Left cardiac atrium (tissue), 4 donors: ENCODE results near the gene ANK2. TPM values are rescaled to one million over a fixed set of nuclear protein-coding genes. Genes with fewer than 3 reads are reported as not detected.
A peak's percentile ranks its signal among the peaks of the same experiment; 100 is the strongest.
"Not testable (repeated sequence)": the region's sequence is repeated elsewhere in the genome, so short reads cannot be mapped to it uniquely, and the experiment has no call there.

Experiments
- ATAC-seq, 2 donors: fragments of 200-7000 bp; cut with Tn5 transposase; one replicate each; pipeline ENCODE4 v1.9.1; 2020; ENCODE audit warnings: mild to moderate bottlenecking in 2 of 2, moderate library complexity in 2 of 2
- DNase-seq: peaks from one replicate; pipeline ENCODE4 v3.0.0-alpha.2; 2020
- intact Hi-C, 2 donors: fragments of 100-400 bp; cut with DNase I; formaldehyde crosslinking; loops; one replicate each; pipeline versions ENCODE4 v1.14.1 to v1.15.1; 2022 to 2023
- total RNA-seq, 2 donors: library from RNA; stranded (reverse); fragmentation: NEBNext Ultra II Directional; extraction: Animal tissue kit (Norgen Biotek cat#: 25700); gene quantifications; one replicate each; pipeline ENCODE4 v1.2.1, GENCODE V29; 2021
- donor health status: DM: no; HTN: yes; CAD: no.
- donor health status: DM: no; HTN: yes; CAD: no; lungs with severe emphysema.
- donor health status: DM: yes; HTN: yes; CAD: no.
- donor health status: Dilated cardiomyopathy.

ANK2 gene
- total RNA-seq, 2 donors from 2014 or later: 277 to 318 TPM

DNA sequence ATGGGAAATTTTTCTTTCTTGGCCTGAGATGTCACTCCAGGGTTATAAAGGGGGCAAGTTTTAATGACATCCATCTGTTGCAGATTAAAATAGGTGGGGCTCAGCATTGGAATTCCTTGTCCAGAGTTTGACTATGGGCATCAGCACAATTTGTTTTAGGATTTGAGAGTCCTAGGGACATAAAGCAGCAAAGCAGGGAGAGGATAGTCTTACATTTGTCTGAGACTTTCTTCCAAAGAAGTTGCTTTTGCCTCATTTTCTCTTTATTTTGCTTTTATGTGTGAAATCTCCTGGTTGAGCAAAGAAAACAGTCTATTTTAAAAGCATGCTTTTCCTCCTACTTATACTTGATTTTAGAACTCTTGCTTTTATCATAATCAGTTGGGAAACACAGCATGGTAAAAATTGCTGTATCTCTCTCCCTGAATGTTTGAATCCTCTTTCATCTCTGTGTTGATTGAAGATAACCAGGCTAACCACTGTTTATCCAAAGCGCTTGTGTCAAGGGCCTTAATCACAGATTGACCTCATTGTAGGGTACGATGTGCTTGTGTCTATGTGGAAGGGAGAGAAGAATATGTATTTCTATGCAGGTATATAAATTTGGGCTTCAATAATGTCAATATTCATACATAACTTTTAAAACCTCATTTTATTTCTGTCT is 121.5 kb downstream of the ANK2 start:
- no peak for DNase-seq
- ATAC-seq: peak in 1 of 2 donors; percentile 53
- intact Hi-C loops: no loop called here

DNA sequence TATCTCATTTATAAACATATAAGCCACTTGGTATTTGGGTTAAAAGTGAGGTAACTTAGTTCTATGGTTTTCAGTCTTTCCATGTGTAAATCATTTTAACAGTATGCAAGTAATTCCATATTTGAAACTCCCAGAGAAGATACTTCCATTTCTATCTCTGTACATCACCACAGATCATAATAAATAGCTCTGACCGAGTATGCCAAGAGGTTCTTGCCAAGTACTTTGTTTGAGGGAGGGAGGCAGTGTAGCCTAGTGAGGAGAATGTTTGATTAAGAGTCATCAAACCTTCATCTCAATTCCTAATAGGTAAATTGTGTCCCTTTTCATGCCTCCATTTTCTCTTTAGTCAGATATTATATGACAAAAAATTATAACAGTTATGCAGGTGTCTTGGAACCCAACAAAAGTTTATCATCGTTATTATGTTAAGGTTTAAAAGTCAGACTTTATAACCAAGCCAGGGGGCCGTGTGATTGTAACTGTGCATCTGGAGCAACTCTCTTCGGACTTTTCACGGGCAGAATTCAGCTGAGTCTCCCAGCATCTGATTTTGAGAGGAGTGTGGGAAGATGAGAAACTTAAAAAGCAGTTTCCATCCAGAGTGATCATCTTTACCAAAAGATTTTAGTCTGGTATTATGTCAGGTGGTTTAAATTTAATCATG is 123.8 kb downstream of the ANK2 start:
- DNase-seq: no peak
- ATAC-seq: peak in 1 of 2 donors; percentile 30
- intact Hi-C loops: no loop called here

DNA sequence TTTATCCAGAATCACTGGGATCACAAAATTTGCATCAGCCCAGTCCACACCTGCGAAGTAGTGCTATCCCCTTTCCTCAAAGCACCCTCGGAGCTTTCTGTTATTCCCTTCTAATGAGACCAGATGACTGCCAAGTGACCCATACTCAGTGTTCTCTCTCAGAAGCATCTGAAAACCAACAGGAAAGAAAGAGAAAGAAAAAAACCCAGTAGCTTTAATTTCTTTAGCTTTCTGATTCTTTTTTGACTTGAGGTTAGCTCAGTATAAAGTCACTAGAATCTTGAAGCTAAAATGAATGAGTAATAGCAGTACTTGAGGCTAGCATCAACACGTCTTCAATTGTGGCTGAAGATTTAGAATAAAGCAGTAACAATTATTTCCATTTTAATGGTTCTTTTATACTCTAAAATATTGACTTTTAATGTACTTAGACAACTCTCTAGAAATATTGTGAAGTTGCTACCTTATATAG is 124.4 kb downstream of the ANK2 start:
- DNase-seq (no peak), ATAC-seq (no peak)
- intact Hi-C loops: no loop called here

DNA sequence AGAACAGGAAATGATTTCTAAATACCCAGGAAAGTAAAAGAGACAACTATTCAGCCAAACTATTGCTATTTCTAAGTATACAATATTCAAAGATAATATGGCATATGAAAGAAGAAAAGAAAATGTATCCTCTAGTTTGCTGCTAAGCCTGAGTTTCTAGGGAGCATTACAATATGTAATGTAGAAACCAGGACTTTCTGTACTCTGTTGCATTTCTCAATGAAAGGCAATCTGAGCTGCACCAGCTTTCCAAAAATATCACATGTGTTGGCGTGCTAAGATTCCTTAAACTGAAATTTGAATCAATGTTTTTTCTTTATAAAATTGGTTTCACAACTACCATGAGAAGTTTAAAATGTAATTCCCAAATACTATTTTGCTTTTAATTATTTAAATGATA is 129.6 kb downstream of the ANK2 start:
- intact Hi-C loops: no loop called here

DNA sequence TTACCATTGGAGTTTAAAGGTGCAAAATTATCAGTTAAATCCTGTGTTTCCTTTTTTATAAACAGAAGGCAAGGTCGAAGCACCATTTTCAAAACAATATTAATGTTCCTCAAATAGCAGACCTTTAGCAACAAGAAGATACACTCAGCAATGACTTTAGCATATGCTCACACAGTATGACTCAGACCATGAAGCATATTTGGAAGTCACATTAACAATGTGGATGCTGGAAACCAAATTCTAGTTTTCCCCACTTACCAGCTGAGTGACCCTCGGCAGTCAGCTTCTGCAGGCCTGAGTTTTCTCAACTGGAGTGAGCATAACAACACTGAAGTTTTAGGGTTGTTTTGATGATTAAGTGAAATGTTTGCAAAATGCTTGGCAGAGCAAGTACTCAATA is 130.5 kb downstream of the ANK2 start:
- intact Hi-C loops: loop anchor here in 1 of 2 donors (10.0 kb wide), 1 partner anchor 65 kb away; no protein-coding TSS in a partner anchor
- DNase-seq (no peak), ATAC-seq (peak in 1 of 2 donors; percentile 48)

More for the DNA sequence above, 129.6 kb downstream of the ANK2 start:
- DNase-seq: no peak
- no peak for ATAC-seq

DNA sequence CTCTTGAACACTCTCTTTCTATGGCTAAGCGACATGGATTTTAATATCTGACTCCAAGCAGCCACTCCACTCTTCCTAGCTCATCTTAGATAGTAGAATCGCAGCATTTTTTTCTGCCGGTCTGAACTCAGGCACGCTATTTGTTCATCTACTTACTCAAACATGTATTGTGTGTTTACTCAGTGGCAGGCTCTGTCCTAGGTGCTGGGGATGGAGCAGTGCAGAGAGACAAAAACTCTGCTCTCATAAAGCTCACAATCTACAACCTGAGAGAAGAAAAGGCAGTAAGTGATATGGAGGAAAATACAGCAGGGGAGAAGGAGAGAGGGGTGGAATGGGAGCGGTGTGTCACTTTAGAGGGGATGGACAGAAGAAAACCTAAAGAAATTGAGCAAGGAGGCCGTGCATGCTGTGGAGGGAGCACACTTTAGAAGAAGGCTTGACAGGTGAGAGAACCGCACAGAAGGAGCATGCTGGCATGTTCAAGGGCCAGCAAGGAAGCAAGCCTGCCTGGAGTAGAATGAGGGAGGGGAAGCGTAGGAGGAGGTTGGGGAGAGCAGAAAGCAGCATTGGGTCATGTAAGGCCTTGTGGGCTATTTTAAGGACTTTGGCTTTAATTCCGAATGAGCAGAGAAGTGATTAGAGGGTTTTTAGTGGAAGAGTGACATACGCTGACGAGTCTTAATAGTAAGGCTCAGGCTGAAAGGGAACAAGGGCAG is 132.0 kb downstream of the ANK2 start:
- ATAC-seq: peak; percentile 81 to 84
- intact Hi-C loops: loop anchor here in 1 of 2 donors (10.0 kb wide), 1 partner anchor 67 kb away; no protein-coding TSS in a partner anchor
- no peak for DNase-seq

DNA sequence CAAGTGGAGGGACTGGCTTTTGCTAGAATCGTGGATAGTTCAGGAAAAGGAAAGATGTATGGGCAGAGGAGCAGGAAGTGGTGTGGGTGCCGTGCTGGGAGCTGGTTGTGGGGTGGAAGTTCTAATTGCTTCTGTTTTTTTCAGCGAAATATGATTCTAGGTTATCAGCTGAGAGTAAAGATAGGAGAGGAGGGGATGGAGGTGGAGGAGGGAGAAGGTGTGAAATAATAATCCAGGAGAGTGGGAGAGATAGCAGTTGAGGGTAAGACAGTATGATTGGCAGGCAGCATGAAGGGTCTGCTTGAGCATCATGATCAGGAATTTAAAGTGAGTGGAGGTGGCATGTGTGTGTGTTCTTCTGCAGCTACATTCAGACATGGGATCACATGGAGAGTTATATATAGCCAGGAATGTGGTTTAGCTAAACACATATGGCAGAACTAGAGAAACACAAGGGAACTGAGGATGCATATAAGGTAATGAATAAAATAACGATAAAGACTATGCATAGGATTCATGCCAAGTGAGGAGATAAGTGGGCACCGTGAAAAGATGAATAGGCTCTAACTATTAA is 133.7 kb downstream of the ANK2 start:
- ATAC-seq (peak; percentile 21 to 49), DNase-seq (no peak)
- intact Hi-C loops: loop anchor here in 1 of 2 donors (10.0 kb wide), 1 partner anchor 68 kb away; no protein-coding TSS in a partner anchor

DNA sequence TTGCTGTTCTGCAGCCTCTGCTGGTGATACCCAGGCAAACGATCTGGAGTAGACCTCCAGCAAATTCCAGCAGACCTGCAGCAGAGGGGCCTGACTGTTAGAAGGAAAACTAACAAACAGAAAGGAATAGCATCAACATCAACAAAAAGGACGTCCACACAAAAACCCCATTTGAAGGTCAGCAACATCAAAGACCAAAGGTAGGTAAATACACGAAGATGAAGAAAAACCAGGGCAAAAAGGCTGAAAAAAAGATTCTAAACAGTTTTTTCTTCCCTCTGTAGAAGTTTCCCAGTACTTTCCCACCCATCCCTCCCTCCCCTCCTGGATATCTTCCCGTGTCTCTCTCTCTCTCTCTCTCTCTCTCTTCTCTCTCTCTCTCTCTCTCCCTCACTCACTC is 136.8 kb downstream of the ANK2 start:
- intact Hi-C loops: loop anchor here in 1 of 2 donors (10.0 kb wide), 1 partner anchor 71 kb away; no protein-coding TSS in a partner anchor

DNA sequence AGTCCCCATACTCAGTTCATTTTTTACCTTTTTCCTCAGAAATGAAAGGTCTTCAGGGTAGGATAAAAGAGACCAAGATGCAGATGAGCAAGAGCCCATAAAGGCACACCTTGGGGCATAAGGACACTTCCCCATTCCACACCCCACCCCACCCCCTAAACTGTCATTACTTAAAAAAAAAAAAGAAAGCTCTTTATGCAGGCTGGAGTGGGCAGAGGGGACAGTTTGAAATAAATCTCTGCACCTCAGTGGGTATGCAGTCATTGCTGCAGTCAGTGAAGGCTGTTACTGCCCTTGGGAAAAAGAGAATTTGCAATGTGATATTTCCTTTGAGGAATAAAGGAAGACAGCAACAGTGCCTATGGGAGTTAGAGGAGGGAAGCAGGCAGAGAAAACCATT is 137.5 kb downstream of the ANK2 start:
- DNase-seq (no peak), ATAC-seq (no peak)
- intact Hi-C loops: loop anchor here in 1 of 2 donors (10.0 kb wide), 1 partner anchor 72 kb away; no protein-coding TSS in a partner anchor

More for the DNA sequence above, 136.8 kb downstream of the ANK2 start:
- not testable (repeated sequence) for ATAC-seq, DNase-seq

DNA sequence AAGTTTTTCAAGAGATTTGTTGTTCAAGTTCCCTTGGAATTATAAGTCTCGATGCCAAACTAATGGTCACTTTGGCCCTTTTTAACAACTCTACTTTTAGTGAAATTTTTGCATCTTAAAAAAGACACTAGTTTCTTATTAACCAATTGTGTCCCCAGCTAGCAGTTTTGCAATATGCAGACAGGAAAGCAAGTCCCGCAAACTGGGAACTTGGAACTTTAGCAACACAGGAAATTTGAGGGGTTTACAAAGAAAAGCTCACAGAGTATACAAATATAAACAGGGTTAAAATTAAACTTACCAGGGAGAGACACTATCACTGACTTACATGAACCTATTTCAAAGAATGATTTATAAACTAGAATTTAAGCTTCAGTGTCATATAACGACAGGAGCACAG is 137.9 kb downstream of the ANK2 start:
- ATAC-seq: no peak
- intact Hi-C loops: loop anchor here in 1 of 2 donors (10.0 kb wide), 1 partner anchor 73 kb away; no protein-coding TSS in a partner anchor
- DNase-seq: no peak

DNA sequence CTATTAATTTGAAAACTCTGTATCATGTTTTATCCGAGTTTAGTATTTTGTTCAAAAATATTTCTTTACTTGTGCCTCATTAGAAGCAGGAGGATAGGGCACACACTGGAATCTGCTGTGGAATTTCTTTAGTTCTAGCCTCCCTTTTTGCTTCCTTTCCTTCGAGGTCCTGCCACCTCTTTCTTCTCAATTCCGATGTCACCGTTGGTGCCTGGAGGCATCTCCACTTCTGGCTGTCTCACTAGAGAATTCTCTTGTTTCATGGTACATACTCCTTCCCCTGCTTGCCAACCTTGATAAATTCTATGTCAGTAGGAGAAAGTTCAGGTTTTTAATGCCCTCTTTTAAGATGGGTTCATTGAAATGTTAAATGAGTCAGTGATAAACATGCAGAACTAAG is 140.1 kb downstream of the ANK2 start:
- DNase-seq: no peak
- ATAC-seq: no peak
- intact Hi-C loops: loop anchor here in 1 of 2 donors (10.0 kb wide), 1 partner anchor 75 kb away; no protein-coding TSS in a partner anchor

DNA sequence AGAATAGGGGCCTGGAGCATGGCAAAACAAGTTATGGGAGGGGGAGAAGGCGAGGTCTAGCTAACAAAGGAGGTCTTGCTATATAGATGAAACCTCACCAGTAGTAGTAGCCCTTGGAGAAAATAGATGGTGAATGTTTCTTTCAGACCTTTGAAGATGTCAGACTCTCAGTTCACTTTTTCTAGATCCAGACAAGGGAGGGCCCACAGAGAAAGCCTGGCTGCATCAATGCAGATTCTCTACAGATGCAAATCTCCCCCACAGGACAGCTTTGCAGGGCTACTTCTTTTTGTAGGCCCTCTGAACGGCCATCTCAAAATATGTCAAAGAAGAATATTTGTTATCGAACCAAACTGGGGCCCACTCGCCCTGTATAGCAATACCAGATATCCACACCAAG is 159.7 kb downstream of the ANK2 start:
- intact Hi-C loops: no loop called here
- no peak for DNase-seq
- ATAC-seq: no peak

DNA sequence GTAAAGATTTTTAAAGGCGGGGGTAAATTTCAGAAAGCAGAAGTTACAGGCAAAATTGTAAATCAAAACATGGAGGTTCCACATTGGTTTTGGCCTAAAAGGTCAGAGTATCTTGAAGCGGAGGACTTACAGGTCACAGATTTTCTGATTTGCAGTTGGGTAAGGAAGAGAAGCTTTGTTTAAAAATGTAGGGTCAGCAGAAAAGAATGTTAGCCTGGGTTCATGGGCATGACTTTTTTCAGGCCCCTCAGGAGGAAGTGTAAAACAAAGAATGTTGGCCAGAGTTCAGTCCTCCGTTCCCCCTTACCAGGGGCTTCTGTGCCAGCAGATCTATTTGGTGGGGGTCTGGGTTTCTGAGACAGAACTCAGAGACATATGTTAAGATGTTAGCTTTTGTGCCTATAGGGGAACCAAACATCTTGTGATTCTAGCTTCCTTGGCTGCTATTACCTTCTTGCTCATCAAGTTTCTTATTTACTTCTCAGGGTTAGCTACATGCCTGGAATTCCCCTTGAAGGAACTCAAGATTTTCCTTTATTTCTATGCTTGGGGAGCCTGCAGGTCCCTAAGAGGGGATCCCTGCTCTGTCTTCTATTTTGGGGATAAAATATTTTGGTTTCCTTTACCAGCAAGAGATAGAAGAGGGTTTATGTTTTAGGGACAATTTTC is 160.3 kb downstream of the ANK2 start:
- intact Hi-C loops: no loop called here
- ATAC-seq (no peak), DNase-seq (no peak)

DNA sequence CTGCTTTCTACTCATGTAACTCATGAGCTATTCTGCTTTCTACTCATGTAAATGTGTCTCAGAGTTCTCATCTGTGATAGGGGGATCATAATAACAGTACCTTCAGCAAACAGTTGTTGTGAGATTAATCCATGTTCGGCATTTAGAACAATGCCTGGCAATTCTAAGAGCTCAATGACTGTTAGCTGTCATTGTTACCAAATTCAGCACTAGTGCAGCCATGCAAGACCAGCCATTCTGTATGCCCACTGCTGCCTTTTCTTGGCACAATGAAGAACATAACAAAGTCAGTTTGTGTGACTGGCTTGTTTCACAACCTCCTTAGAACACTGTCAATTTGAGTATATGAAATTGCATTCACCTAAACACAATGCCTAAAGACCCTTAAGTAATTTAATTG is 163.2 kb downstream of the ANK2 start:
- no peak for ATAC-seq
- no peak for DNase-seq
- intact Hi-C loops: no loop called here

DNA sequence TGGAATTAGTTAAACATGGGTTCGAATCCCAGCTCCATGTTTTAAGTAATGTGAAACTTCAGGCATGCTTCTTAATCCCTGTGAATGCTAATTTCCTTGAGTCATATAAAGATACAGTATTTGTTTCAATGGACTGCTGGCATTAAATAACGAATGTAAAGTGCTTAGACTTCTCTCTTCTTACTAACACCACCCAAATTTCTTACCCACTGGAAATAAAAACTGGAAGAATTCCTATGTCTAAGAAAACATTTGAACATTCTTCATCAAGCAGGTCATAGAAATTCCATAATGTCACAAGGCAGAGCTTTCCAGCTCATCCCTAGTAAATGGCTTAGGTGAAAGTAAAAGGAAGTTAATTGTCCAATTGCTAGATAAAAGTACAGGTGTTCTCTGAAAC is 172.5 kb downstream of the ANK2 start:
- DNase-seq (no peak), ATAC-seq (no peak)
- intact Hi-C loops: no loop called here

DNA sequence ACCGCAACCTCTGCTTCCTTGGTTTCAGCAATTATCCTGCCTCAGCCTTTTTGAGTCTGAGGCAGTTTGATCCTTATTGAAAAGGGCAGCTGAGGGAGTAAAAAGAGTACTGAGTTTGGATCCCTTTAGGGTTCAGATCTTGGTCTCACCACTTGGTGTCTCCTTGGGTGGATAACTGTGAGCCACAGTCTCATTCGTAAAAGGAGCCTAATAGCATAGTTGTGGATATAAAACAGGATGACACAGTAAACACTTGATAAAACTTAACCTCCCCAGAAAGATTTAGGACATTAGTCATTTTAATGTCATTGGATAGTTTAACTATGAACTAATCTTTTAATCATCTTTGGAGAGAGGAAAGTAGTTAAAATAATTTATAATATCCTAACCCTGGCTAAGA is 173.0 kb downstream of the ANK2 start:
- DNase-seq (no peak), ATAC-seq (no peak)
- intact Hi-C loops: no loop called here

DNA sequence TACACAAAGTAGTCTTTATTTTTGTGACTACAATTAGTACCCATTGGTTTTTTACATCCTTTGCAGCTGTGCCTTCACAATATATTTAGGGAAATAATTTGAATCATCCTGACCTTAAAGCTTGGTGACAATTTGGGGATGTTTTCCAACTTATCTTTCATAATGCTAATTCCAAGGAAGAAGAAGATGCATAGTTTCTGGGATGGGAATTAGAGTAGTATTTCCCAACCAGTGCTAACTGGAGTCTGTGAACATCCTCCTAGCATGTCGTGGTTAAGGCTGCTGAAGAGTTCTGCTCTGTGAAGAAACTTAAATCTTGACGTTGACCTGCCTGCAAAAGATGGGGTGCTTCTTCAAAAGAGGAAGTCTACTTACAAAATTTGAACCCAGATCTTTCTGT is 173.5 kb downstream of the ANK2 start:
- no peak for DNase-seq
- ATAC-seq: no peak

DNA sequence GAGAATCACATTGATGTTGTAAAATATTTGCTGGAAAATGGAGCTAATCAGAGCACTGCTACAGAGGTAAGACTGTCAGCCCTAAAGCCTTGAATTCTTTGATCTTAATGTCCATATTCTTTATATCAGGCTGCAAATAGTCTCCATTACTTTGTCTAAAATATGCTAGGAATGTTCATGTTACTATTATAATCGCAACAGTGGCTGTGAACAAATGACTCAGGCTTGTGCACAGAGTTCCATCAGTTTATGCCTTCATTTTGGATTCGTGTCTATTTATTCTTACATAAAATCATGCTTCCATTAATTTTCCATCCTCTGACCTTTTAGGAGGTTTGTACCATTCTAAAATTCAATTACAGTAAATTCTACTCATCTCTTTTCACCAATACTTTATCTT is 182.7 kb downstream of the ANK2 start:
- DNase-seq (no peak), ATAC-seq (no peak)
- intact Hi-C loops: no loop called here

More for the DNA sequence above, 173.5 kb downstream of the ANK2 start:
- intact Hi-C loops: no loop called here

DNA sequence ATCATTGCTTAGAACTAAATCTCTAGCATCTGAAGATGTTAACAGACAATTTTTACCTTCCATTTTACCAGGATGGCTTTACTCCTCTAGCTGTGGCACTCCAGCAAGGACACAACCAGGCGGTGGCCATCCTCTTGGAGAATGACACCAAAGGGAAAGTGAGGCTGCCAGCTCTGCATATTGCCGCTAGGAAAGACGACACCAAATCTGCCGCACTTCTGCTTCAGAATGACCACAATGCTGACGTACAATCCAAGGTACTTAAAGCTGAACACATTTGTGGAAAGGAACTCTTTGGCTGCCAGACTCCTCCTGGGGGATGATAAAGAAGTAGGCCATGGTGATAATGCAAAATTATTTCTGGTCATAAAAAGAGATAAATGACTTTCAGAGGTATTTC is 187.5 kb downstream of the ANK2 start:
- DNase-seq (no peak), ATAC-seq (no peak)
- intact Hi-C loops: no loop called here
